Measurements from ENCODE around the gene SLC5A1. TPM values are rescaled to one million over a fixed set of nuclear protein-coding genes. Genes with fewer than 3 reads are reported as not detected.

Gene SLC5A1
- total and polyA plus RNA-seq, 2 donors from 2014 or later, result 1.0 to 3.0 TPM

GRCh38 chr22:32055069-32055468, 12.0 kb downstream of the SLC5A1 start:
- no peak overlapping the region for H3K4me3 ChIP-seq (ENCODE audit: low read length in 3 of 3)
- intact Hi-C loops (cut with DNase I), result no loop called here
- no peak overlapping the region for H3K27ac ChIP-seq (ENCODE audit: low read depth in 2 of 2, low read length in 2 of 2)
- no peaks in the 10 kb centered on the region for H3K4me1 ChIP-seq (ENCODE audit: control insufficient read depth in 2 of 3, insufficient read depth in 2 of 3, low read depth in 1 of 3, low read length in 3 of 3)
- no peak for FAIRE-seq
- no peak overlapping the region for H3K9ac ChIP-seq (ENCODE audit: low read length in 3 of 3)
- DNase-seq, result no peak
- H3K27me3 ChIP-seq (ENCODE audit: control insufficient read depth, insufficient read depth, low read length), result no peaks in the 10 kb centered on the region
- no peaks in the 10 kb centered on the region for H3K36me3 ChIP-seq (ENCODE audit: control insufficient read depth in 2 of 3, insufficient read depth in 3 of 3, low read length in 3 of 3)
- H3K9me3 ChIP-seq (ENCODE audit: control insufficient read depth in 2 of 3, insufficient read depth in 1 of 3, low read length in 3 of 3), result no peaks in the 10 kb centered on the region
- no peak for TF ChIP-seq CTCF (IDR thresholded peaks at IDR 0.05; ENCODE audit: borderline replicate concordance, extremely low read depth, insufficient read depth)

GRCh38 chr22:32058656-32059260, 15.7 kb downstream of the SLC5A1 start:
- intact Hi-C loops (cut with DNase I), result no loop called here
- Histone ChIP-seq H3K9me3 (ENCODE audit: control insufficient read depth in 2 of 3, insufficient read depth in 1 of 3, low read length in 3 of 3) (no peaks in the 10 kb centered on the region), H3K27ac (ENCODE audit: low read depth in 2 of 2, low read length in 2 of 2) (no peak overlapping the region), H3K4me3 (ENCODE audit: low read length in 3 of 3) (no peak overlapping the region), H3K36me3 (ENCODE audit: control insufficient read depth in 2 of 3, insufficient read depth in 3 of 3, low read length in 3 of 3) (no peaks in the 10 kb centered on the region), H3K27me3 (ENCODE audit: control insufficient read depth, insufficient read depth, low read length) (no peaks in the 10 kb centered on the region), H3K4me1 (ENCODE audit: control insufficient read depth in 2 of 3, insufficient read depth in 2 of 3, low read depth in 1 of 3, low read length in 3 of 3) (no peaks in the 10 kb centered on the region), H3K9ac (ENCODE audit: low read length in 3 of 3) (no peak overlapping the region)
- FAIRE-seq (no peak), DNase-seq (peak in 2 of 5 donors; percentile 30 to 31)
- TF ChIP-seq CTCF (IDR thresholded peaks at IDR 0.05; ENCODE audit: borderline replicate concordance, extremely low read depth, insufficient read depth), result no peak

- H3K27me3 ChIP-seq (ENCODE audit: control insufficient read depth, insufficient read depth, low read length), result no peaks in the 10 kb centered on the region
- H3K9ac ChIP-seq (ENCODE audit: low read length in 3 of 3), result no peak overlapping the region
- no peaks in the 10 kb centered on the region for H3K4me1 ChIP-seq (ENCODE audit: control insufficient read depth in 2 of 3, insufficient read depth in 2 of 3, low read depth in 1 of 3, low read length in 3 of 3)
- no peaks in the 10 kb centered on the region for H3K9me3 ChIP-seq (ENCODE audit: control insufficient read depth in 2 of 3, insufficient read depth in 1 of 3, low read length in 3 of 3)
- H3K36me3 ChIP-seq (ENCODE audit: control insufficient read depth in 2 of 3, insufficient read depth in 3 of 3, low read length in 3 of 3), result no peaks in the 10 kb centered on the region
- no peak overlapping the region for H3K4me3 ChIP-seq (ENCODE audit: low read length in 3 of 3)
- no peak for DNase-seq
- TF ChIP-seq CTCF (IDR thresholded peaks at IDR 0.05; ENCODE audit: borderline replicate concordance, extremely low read depth, insufficient read depth), result no peak
- intact Hi-C loops (cut with DNase I), result no loop called here
- no peak overlapping the region for H3K27ac ChIP-seq (ENCODE audit: low read depth in 2 of 2, low read length in 2 of 2)
- no peak for FAIRE-seq
These were observed 16.4 kb downstream of the SLC5A1 start for GRCh38 chr22:32059426-32059825.

- H3K4me1 ChIP-seq (ENCODE audit: control insufficient read depth in 2 of 3, insufficient read depth in 2 of 3, low read depth in 1 of 3, low read length in 3 of 3), result no peaks in the 10 kb centered on the region
- H3K9me3 ChIP-seq (ENCODE audit: control insufficient read depth in 2 of 3, insufficient read depth in 1 of 3, low read length in 3 of 3), result no peaks in the 10 kb centered on the region
- no peak overlapping the region for H3K9ac ChIP-seq (ENCODE audit: low read length in 3 of 3)
- no peak overlapping the region for H3K4me3 ChIP-seq (ENCODE audit: low read length in 3 of 3)
- TF ChIP-seq CTCF (IDR thresholded peaks at IDR 0.05; ENCODE audit: borderline replicate concordance, extremely low read depth, insufficient read depth), result no peak
- DNase-seq (no peak), FAIRE-seq (no peak)
- H3K27ac ChIP-seq (ENCODE audit: low read depth in 2 of 2, low read length in 2 of 2), result no peak overlapping the region
- intact Hi-C loops (cut with DNase I), result no loop called here
- no peaks in the 10 kb centered on the region for H3K36me3 ChIP-seq (ENCODE audit: control insufficient read depth in 2 of 3, insufficient read depth in 3 of 3, low read length in 3 of 3)
- H3K27me3 ChIP-seq (ENCODE audit: control insufficient read depth, insufficient read depth, low read length), result no peaks in the 10 kb centered on the region
These were observed 20.6 kb downstream of the SLC5A1 start for GRCh38 chr22:32063701-32064100.
